Mammary epithelial cell (primary cell): ENCODE measurements around the gene ADAD1.

Experiments
- EZH2 ChIP-seq: IDR thresholded peaks from 2 replicates; pipeline ENCODE4 v1.6.1; 2012; ENCODE audit warnings: low read length, inconsistent platforms, borderline replicate concordance
- TF ChIP-seq, protein P1 (sequence below), 2 donors: IDR thresholded peaks in 1 of 2; conservative IDR thresholded peaks in 1 of 2; 2 replicates each; pipeline ENCODE4 v1.5.1; 2011 to 2012; ENCODE audit warnings: inconsistent platforms in 2 of 2, low read length in 2 of 2, mild to moderate bottlenecking in 2 of 2, control low read depth in 1 of 2, low read depth in 1 of 2; ENCODE audit not compliant: insufficient read depth in 1 of 2; ENCODE audit errors: extremely low read depth in 1 of 2

GRCh38 chr4:122476745-122477144, 97.9 kb downstream of the ADAD1 start:
- TF ChIP-seq, protein P1, sequence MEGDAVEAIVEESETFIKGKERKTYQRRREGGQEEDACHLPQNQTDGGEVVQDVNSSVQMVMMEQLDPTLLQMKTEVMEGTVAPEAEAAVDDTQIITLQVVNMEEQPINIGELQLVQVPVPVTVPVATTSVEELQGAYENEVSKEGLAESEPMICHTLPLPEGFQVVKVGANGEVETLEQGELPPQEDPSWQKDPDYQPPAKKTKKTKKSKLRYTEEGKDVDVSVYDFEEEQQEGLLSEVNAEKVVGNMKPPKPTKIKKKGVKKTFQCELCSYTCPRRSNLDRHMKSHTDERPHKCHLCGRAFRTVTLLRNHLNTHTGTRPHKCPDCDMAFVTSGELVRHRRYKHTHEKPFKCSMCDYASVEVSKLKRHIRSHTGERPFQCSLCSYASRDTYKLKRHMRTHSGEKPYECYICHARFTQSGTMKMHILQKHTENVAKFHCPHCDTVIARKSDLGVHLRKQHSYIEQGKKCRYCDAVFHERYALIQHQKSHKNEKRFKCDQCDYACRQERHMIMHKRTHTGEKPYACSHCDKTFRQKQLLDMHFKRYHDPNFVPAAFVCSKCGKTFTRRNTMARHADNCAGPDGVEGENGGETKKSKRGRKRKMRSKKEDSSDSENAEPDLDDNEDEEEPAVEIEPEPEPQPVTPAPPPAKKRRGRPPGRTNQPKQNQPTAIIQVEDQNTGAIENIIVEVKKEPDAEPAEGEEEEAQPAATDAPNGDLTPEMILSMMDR (conservative IDR thresholded peaks at IDR 0.05 in 1 of 2, IDR thresholded peaks at IDR 0.05 in 1 of 2; ENCODE audit: extremely low read depth in 1 of 2, insufficient read depth in 1 of 2, low read depth in 1 of 2, low read length in 2 of 2), result no peak
- no peak for TF ChIP-seq EZH2
